Right kidney (tissue), 1 donor: Measurements from ENCODE around the gene ZFP36L2.

Experiments used
- DNase-seq: peaks from one replicate; pipeline ENCODE4 v3.0.0-alpha.2; 2016

Gene ZFP36L2

DNA sequence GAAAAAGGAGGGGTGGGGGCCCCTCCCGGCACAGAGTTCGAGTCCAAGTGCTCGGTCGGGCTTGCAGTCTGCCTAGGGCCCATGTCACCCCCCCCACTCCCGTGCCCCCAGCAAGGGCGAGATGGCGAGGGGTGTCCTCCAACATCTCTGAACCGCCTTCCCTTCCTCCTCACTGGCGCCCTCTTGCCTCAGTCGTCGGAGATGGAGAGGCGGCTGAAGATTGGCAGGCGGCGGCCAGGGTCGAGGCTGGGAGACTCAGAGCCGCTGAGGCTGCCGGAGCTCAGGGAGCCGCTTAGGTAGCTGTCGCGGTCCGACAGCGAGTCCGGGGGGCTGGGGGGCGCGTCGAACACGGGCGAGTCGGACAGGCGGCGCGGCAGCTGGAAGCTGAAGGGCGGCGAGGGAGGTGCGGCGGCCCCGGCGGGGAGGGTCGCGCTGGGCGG lies 2.3 kb downstream of the ZFP36L2 start:
- DNase-seq, result peak; percentile 83

- no peak for DNase-seq
Observed at GRCh38 chr2:43223521-43224001, 2.8 kb downstream of the ZFP36L2 start.

DNA sequence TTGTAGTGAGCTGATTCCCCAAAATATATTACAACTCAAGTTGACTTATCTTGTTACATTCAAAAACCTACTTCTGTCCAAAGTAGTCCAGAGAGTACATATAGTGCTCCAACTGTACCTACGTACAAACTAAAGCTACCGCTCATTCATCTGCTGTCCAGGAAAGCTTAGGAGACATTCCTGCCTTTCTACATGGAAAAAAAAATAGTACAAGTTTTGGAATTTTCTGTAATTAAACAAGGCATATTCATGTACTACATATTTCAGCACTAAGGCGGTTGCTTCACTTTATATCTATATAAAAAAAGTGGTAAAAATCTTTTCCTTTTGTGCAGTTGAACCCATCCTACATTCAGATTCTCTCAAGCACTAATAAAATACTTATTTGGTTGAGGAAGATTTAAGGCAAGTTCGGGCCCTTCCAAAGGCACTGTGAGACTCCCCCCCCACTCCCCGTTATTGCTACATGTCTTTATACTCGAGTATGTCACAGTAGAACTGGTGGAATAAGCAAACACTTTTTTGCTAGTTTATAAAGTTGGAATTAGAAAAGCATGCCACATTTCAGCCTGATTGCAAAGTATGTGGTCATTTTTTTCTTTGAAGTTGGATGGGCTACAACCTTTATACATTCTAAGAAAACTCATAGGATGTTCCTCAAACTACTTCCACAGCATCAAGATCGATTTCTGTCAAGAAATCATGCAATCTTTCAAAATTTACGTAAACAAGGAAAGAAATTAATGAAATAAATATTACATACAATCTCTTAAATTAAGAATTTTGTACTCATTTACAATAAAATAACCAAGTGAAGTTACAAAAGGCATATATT lies 3.7 kb downstream of the ZFP36L2 start:
- DNase-seq, result no peak

DNA sequence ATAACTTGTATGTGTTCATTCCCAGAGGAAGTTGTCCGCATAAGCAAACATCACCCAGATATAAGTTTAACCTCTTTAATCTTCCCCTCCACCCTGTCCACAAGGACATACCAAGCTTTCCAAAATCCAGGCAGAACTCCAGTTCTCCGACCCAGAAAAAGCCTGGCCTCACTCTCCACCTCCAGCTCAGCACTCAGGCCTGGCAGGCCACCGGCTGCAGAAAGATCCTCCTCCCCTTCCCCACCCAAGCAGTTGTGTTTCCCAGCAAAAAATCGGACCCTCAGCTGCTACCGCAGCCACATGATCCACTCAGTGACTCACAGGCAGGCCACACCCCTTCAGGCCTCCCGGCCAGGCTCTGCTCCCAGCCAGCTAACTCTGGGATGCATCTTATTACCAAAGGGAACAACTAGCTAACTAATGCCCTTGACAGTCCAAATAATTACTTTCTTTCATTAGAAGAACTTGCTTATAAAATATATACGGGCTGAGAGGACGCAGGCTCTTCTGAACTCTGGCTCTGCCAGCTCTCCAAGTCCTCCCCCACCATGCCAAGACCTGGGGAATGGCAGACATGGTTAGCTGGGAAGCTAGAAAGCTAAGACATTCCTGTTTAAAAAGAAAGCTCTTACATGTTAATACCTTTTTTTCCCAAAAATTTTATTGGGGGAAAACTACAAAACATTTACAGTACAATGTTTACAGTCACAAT lies 4.5 kb downstream of the ZFP36L2 start:
- DNase-seq, result peak; percentile 86

DNA sequence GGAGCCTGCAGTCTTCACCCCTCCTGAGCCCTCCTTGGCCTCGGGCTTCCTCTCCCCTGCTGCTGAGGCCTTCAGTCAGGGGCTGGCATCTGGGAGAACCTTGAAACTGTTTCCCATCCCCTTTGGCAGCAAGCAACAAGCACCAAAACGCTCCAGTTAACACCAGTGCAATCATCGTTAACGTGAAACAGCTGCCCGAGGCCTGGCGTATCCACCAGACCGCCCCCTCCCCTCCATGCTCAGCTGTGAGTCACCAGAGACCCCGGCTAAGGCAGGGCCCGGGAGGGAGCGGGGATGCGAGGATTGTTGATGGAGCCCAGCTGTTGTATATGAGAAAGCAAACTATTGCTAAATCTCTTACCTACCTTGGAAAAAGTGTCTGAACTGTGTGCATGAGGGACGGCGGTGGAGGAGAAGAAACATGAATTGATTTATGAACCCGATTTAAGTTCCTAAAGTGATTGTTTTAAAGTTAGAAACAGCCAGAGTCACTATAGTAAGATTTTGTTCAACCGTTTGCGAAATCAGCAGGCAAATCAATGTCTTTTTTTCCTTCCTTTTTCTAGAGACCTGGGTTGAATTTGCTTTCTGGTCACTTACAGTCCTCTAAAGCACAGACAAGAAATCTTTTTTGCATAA lies 5.2 kb downstream of the ZFP36L2 start:
- peak; percentile 86 for DNase-seq

DNA sequence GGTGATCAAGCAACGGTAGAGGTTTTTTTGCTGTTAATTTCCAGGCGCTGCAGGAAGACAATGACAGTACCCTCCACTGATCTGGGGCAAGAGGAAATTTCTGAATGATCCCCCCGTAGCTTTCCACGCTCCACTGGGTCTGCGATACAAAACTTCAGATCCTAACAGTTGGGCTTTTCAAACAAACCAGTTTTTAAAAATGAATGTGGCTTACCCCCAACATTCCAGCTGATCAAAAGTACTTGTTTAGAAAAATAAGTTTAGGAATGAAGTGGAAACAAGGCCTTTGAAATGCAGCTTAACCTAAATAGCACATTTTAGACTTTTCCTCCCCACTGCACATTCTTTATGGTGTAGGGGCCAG lies 5.7 kb downstream of the ZFP36L2 start:
- no peak for DNase-seq

DNA sequence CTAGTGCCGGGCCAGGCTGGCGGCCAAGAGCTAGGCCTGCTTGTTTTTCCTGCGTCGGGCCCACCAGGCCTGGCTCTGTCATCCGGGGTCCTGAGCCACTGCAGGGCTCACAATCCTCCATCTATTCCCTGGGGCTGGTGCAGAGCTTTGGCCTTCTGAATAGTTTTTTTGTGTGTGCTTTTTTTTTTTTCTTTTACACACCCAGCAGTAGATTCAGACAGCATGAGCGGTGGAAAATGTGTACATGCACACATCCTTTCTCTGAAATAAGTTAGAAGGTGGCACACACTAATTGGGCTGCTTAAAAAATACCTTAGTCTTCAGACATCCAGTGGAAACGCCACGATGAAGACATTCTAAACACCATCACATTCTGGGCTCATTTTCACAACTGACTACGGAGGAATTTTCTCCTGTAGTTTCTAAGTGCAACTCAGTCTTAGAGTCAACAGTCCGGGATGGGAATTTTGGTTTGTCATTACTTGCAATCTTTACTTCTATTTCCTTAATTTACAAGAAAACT lies 6.1 kb downstream of the ZFP36L2 start:
- no peak for DNase-seq

GRCh38 chr2:43219383-43220228 lies 6.8 kb downstream of the ZFP36L2 start:
- DNase-seq, result peak; percentile 87

- no peak for DNase-seq
Observed at GRCh38 chr2:43218702-43219382, 7.6 kb downstream of the ZFP36L2 start.

DNA sequence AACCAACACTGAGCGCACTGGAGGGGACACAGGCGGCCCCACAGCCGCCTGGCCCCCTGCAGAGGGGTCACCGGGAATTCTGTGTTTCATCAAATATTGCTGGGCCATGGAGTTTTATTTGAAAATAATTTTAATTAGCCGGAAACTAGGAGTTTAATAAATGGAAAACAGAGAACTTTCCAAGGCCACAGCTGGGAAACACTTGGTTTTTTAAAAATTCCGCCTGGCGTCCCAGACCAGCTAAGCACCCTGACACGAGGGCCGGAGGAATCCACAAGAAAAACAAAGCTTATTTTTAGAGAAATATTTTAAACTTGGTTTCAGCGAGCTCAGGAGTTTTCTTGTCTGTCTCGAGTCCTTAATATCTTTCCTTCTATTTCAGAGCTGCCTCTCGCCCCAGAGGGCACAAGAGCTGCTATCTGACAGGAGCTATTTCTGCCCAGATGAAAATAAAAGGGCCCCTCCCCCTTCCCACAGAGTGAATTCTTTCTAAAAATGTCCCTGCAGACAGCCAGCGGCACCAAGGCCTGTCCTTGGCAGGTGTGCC lies 8.2 kb downstream of the ZFP36L2 start:
- peak; percentile 79 for DNase-seq

DNA sequence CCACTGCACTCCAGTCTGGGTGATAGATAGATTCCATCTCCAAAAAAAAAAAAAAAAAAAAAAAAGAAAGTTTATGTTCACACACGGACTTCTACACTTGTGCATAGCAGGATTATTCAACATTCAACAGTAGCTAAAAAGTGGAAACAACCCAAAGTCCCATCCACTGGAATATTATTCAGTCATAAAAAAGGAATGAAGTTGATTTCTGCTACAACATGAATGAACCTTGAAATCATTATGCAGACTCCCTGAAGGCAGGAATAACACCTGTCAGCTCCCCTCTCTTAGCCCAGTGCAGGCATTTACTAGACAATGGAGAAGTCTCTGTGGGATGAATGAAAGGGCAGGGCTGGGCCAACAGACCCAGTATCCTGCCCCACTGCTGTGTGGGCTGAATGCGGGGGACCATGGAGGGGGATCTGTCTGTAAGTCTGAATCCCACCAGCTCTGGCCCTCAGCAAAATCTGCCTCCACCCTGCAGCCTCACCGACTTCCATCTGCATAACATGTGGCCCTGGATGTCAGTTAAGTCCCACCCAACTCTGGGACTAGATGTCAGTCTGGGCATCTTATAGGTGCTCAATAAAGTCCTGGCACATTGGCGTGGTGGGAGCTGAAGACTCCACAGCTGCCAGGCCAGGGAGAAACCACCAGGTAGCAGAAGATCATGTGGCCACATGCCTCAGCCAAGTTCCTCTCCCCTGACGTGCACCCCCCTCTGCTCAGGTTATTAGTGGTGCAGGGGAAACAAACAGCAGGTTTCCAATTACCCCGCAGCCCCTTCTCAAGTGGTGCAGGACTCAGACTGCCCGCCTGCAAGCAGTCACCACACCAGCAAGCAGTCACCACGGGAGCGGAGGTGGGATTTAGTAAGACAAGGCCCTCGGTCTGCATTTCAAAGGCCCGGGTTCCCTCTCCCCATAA lies 8.9 kb downstream of the ZFP36L2 start:
- DNase-seq, result no peak

- no peak for DNase-seq
Observed at GRCh38 chr2:43216629-43217028, 9.8 kb downstream of the ZFP36L2 start.

DNA sequence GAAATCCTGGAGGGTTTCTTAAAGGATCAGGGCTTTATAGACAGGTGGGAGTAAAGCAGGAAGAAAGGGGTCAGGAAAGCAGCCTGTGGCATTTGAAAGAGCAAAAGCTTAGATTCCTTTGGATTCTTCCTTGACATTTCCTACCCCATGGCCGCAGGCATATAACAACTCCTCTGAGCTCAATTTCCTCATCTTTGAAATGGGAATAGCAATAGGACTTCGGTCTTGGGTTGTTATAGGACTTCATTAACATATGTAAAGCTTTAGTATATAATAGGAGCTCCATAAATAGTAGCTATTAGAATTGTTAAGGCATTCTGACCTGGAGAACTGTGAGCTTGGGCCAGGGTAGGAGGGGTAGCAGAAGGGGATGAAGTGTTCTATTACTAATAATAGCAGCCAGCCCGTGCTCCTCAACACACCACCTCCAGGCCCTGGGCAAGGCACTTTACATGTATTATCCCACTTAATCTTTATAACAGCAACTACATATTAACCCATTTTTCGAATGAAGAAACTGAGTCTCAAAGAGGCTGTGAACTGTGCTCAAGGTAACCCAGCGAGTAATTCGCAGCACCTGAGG lies 10.6 kb downstream of the ZFP36L2 start:
- no peak for DNase-seq

DNA sequence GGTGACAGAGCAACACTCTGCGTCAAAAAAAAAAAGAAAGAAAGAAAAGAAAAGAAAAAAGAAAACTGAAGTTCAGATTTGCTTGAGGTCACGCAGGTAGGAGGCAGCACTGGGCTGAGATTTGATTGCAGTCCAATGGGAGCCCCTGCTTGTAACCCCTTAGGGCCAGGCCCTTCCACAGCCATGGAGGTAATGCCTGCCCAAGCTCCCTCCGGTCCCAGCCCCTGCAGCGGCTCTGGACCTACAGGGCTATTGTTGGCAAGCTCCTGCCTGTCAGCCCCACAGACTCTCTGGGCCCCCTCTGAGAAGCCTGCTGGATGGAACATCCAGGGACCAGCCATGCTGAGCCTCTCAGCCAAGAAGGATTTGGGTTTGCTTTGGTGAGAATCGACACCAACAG lies 12.2 kb downstream of the ZFP36L2 start:
- no peak for DNase-seq

DNA sequence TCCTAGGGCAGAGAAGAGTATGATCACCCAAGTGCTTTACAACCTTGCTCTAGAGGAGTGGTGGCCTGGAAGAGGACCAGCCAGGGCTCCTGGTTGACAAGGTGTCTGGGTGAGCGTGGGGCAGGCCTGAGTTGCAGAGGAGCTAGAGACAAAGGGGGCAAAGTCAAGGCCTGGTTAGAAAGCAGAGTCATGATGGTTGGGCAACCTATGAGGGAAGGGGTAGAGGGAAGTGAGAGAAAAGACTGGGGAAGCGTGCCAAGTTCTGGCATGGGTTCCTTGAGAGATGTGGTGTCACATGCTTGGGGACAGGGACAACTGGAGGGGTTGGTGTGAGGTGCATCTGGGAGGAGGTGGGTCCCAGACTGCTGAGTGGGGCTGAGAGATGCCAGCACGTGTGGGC lies 13.5 kb downstream of the ZFP36L2 start:
- DNase-seq, result no peak

- no peak for DNase-seq
Observed at GRCh38 chr2:43212216-43212835, 14.1 kb downstream of the ZFP36L2 start.

- DNase-seq, result peak; percentile 63
Observed at GRCh38 chr2:43210467-43211303, 15.7 kb downstream of the ZFP36L2 start.

DNA sequence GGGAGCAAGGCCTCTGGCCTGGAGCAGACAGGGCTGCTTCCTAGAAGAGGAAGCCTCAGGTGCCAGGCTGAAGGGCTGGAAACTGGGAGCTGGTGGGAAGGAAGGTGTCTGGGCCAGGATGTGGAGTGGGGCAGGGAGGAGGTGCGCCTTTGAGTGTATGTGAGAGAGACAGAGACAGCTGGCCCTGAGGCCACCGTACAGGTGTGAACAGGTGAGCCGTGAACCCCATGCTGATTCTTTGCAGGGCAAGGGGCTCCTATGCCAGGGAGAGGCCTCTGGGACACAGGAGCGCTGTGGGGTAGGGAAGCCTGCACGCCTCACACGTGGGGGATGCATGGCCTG lies 16.3 kb downstream of the ZFP36L2 start:
- no peak for DNase-seq
